GM13976 (cell line): ENCODE results near the gene PRMT7.

Experiments
- DNase-seq: peaks from one replicate; pipeline ENCODE4 v3.0.0; 2012; ENCODE audit warnings: low spot score
- CTCF ChIP-seq: IDR thresholded peaks from 2 replicates; pipeline ENCODE4 v1.5.1; 2012; ENCODE audit warnings: borderline replicate concordance, mild to moderate bottlenecking; ENCODE audit not compliant: insufficient read depth; ENCODE audit errors: extremely low read depth, missing control alignments, control extremely low read depth
- in situ Hi-C: fragments of 300-500 bp; cut with MboI; formaldehyde crosslinking; loops from one replicate; pipeline ENCODE4 v1.12.0; 2022; ENCODE audit warnings: low sequenced_read_pairs, mixed read lengths, inconsistent platforms; ENCODE audit not compliant: unreplicated experiment

PRMT7 gene

GRCh38 chr16:68387301-68387700 is 76.5 kb downstream of the PRMT7 start:
- in situ Hi-C loops, result no loop called here
- no peak for TF ChIP-seq CTCF
- no peak for DNase-seq

- in situ Hi-C loops, result no loop called here
- TF ChIP-seq CTCF, result no peak
- no peak for DNase-seq
These were observed 77.3 kb downstream of the PRMT7 start for GRCh38 chr16:68388124-68388523.

GRCh38 chr16:68389006-68389405 is 78.2 kb downstream of the PRMT7 start:
- TF ChIP-seq CTCF, result no peak
- in situ Hi-C loops, result no loop called here
- DNase-seq, result no peak

GRCh38 chr16:68389750-68390371 is 79.0 kb downstream of the PRMT7 start:
- in situ Hi-C loops, result no loop called here
- DNase-seq, result no peak
- no peak for TF ChIP-seq CTCF

- TF ChIP-seq CTCF, result no peak
- in situ Hi-C loops, result no loop called here
These were observed 82.5 kb downstream of the PRMT7 start for GRCh38 chr16:68393333-68393732.

GRCh38 chr16:68395167-68395786 is 84.5 kb downstream of the PRMT7 start:
- no peak for TF ChIP-seq CTCF
- in situ Hi-C loops, result no loop called here
- DNase-seq, result no peak

More at GRCh38 chr16:68393333-68393732, 82.5 kb downstream of the PRMT7 start:
- DNase-seq, result no peak

- no peak for TF ChIP-seq CTCF
- no peak for DNase-seq
- in situ Hi-C loops, result no loop called here
These were observed 85.0 kb downstream of the PRMT7 start for GRCh38 chr16:68395815-68396214.
